Loucy (cell line): ENCODE results near the gene IGF2.

Experiments used
- CTCF ChIP-seq: fragments of 200-600 bp; sonication (generic); conservative IDR thresholded peaks from 2 replicates; pipeline ENCODE4 v1.5.1; 2014; ENCODE audit warnings: mild to moderate bottlenecking, antibody characterized with exemption, low read length
- EZH2phosphoT487 ChIP-seq: fragments of 200-600 bp; IDR thresholded peaks from 2 replicates; pipeline ENCODE4 v1.6.1; 2018; ENCODE audit warnings: antibody characterized with exemption, mild to moderate bottlenecking, moderate library complexity, borderline replicate concordance

- no peak for TF ChIP-seq CTCF
- TF ChIP-seq EZH2phosphoT487, result no peak
Measured at GRCh38 chr11:2091786-2092463, 47.3 kb downstream of the IGF2 start.
